Breast epithelium (tissue), 4 donors: ENCODE measurements around the gene STARD13. TPM values are rescaled to one million over a fixed set of nuclear protein-coding genes. Genes with fewer than 3 reads are reported as not detected.
"Not testable (repeated sequence)": the region's sequence is repeated elsewhere in the genome, so short reads cannot be mapped to it uniquely, and the experiment has no call there.

Experiments used
- DNase-seq, 2 donors: peaks; one replicate each; pipeline ENCODE4 v3.0.0-alpha.2; 2019; ENCODE audit warnings: low spot score in 2 of 2
- H3K27ac ChIP-seq, 2 donors: fragments of 200-600 bp; sonication (generic) in 1 of 2; one replicate each; pipeline ENCODE4 v1.5.1; 2016 to 2019; ENCODE audit warnings: mild to moderate bottlenecking in 1 of 2
- H3K27me3 ChIP-seq, 2 donors: fragments of 200-600 bp; sonication (generic) in 1 of 2; one replicate each; pipeline versions ENCODE4 v1.5.1 to v1.6.0; 2017 to 2019; ENCODE audit warnings: control low read depth in 1 of 2, mild to moderate bottlenecking in 1 of 2
- H3K36me3 ChIP-seq: fragments of 200-600 bp; one replicate; pipeline ENCODE4 v1.5.1; 2019
- H3K4me1 ChIP-seq, 2 donors: fragments of 200-600 bp; sonication (generic); one replicate each; pipeline ENCODE4 v1.5.1; 2016 to 2019; ENCODE audit warnings: control low read depth in 1 of 2
- H3K4me3 ChIP-seq, 3 donors: fragments of 200-600 bp; sonication (generic); 1 replicate in 2 of 3; 2 replicates in 1 of 3; pipeline ENCODE4 v1.5.1; 2016 to 2019; ENCODE audit warnings: mild to moderate bottlenecking in 3 of 3, moderate library complexity in 2 of 3
- H3K9me3 ChIP-seq, 2 donors: fragments of 200-600 bp; sonication (generic) in 1 of 2; one replicate each; pipeline ENCODE4 v1.5.1; 2016 to 2019; ENCODE audit warnings: control low read depth in 1 of 2
- CTCF ChIP-seq, 3 donors: fragments of 450-650 bp; IDR thresholded peaks; one replicate each; pipeline ENCODE4 v1.5.1; 2016 to 2017; ENCODE audit warnings: antibody characterized with exemption in 3 of 3, mild to moderate bottlenecking in 3 of 3, moderate library complexity in 3 of 3
- POLR2A ChIP-seq: fragments of 450-650 bp; IDR thresholded peaks from one replicate; pipeline ENCODE4 v1.6.1; 2016; ENCODE audit warnings: antibody characterized with exemption, mild to moderate bottlenecking, moderate library complexity
- POLR2AphosphoS5 ChIP-seq, 3 donors: sonication (generic); formaldehyde crosslinking; IDR thresholded peaks; one replicate each; pipeline ENCODE4 v1.6.1; 2017; ENCODE audit warnings: antibody characterized with exemption in 3 of 3
- intact Hi-C: fragments of 100-400 bp; cut with DNase I; formaldehyde crosslinking; loops from one replicate; pipeline ENCODE4 v1.15.1; 2023; ENCODE audit warnings: low total_unique reads
- total RNA-seq, 3 donors: library from RNA; depleted of rRNA; stranded (reverse); fragments of >200 nt; gene quantifications; one replicate each; pipeline ENCODE4 v1.1.0, GENCODE V29; 2016

Gene STARD13
- total RNA-seq, 3 donors from 2014 or later, result 42.4 to 62.3 (median 58.7) TPM

DNA sequence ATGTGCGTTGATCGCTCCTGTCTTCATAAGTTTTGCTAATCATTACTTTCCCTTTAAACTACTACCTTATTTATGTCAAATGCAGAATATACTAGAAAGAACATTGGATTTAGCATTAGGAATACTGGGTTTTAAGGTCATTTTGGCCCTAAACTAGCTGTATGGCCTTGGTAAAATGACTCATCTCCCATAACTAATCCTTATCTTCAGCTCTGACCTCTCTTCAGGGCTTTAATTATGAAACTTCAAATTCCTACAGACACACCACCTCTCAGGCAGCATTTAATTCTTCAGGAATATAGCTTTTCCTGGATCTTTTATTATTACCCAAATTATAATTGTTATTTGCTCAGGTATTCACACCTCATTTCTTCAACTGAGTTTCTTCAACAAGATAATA, 121.2 kb downstream of the STARD13 start:
- Histone ChIP-seq H3K36me3 (peaks cover 5% of the 10 kb centered on the region), H3K4me1 (peaks cover 0 to 3% of the 10 kb centered on the region in 2 donors), H3K9me3 (peaks cover 0 to 12% of the 10 kb centered on the region in 2 donors), H3K27ac (no peak overlapping the region), H3K4me3 (no peak overlapping the region), H3K27me3 (no peaks in the 10 kb centered on the region)
- DNase-seq, result no peak
- intact Hi-C loops, result no loop called here
- TF ChIP-seq POLR2A, result no peak
- TF ChIP-seq POLR2AphosphoS5 (IDR thresholded peaks at IDR 0.05), result no peak
- TF ChIP-seq CTCF (IDR thresholded peaks at IDR 0.05), result no peak

DNA sequence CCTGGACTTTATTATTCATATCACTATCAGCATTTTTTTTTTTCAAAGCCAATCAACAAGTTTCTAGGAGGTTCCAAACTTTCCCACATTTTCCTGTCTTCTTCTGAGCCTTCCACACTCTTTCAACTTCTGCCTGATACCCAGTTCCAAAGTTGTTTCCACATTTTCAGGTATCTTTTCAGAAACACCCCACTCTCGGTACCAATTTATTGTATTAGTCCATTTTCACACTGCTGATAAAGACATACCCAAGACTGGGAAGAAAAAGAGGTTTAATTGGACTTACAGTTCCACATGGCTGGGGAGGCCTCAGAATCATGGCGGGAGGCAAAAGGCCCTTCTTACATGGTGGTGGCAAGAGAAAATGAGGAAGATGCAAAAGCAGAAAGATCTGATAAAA, 122.8 kb downstream of the STARD13 start:
- H3K4me1 ChIP-seq, H3K27ac ChIP-seq, DNase-seq, intact Hi-C loops, H3K27me3 ChIP-seq, H3K36me3 ChIP-seq, H3K4me3 ChIP-seq: not testable (repeated sequence)
- H3K9me3 ChIP-seq, result peaks cover 0 to 12% of the 10 kb centered on the region in 2 donors

GRCh38 chr13:33158816-33159215, 126.7 kb downstream of the STARD13 start:
- H3K4me3 ChIP-seq, result no peak overlapping the region
- peaks cover under 1% of the 10 kb centered on the region for H3K36me3 ChIP-seq
- DNase-seq, result no peak
- peaks cover 0 to 12% of the 10 kb centered on the region in 2 donors for H3K9me3 ChIP-seq
- H3K4me1 ChIP-seq, result no peaks in the 10 kb centered on the region
- no peak for TF ChIP-seq CTCF (IDR thresholded peaks at IDR 0.05)
- no peak for TF ChIP-seq POLR2A
- no peak for TF ChIP-seq POLR2AphosphoS5 (IDR thresholded peaks at IDR 0.05)
- H3K27ac ChIP-seq, result no peak overlapping the region
- no peaks in the 10 kb centered on the region for H3K27me3 ChIP-seq
- intact Hi-C loops, result no loop called here

- H3K36me3 ChIP-seq, result no peaks in the 10 kb centered on the region
- no peak for DNase-seq
Observed at GRCh38 chr13:33158271-33158670, 127.3 kb downstream of the STARD13 start.

DNA sequence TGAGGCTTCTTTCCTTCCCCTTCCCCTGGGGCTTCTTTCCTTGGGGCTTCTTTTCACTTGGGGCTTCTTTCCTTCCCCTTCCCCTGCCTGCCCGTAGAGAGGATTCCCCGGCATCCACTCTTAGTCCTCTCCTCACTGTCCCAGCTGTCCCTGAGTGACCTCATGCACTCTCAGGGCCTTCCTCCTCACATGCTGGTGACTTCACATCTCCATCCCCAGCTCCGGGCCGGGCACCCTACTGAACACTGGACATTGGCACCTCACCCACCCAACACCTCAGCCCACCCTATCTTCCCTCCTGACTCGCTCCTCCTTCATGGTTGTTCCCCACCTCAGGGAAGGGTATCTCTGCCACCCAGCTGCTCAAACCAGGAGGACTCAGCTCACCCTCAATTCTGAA, 130.6 kb downstream of the STARD13 start:
- TF ChIP-seq POLR2AphosphoS5 (IDR thresholded peaks at IDR 0.05) (no peak), CTCF (IDR thresholded peaks at IDR 0.05) (no peak), POLR2A (no peak)
- Histone ChIP-seq H3K27ac (no peak overlapping the region), H3K36me3 (no peaks in the 10 kb centered on the region), H3K27me3 (no peaks in the 10 kb centered on the region), H3K4me3 (no peak overlapping the region), H3K4me1 (no peaks in the 10 kb centered on the region), H3K9me3 (no peaks in the 10 kb centered on the region)
- no peak for DNase-seq
- intact Hi-C loops, result no loop called here

More at GRCh38 chr13:33158271-33158670, 127.3 kb downstream of the STARD13 start:
- peaks cover 0 to 11% of the 10 kb centered on the region in 2 donors for H3K9me3 ChIP-seq
- H3K27me3 ChIP-seq, result no peaks in the 10 kb centered on the region
- H3K4me1 ChIP-seq, result no peaks in the 10 kb centered on the region
- intact Hi-C loops, result no loop called here
- no peak overlapping the region for H3K4me3 ChIP-seq
- TF ChIP-seq POLR2AphosphoS5 (IDR thresholded peaks at IDR 0.05) (no peak), POLR2A (no peak), CTCF (IDR thresholded peaks at IDR 0.05) (no peak)
- no peak overlapping the region for H3K27ac ChIP-seq
